Measurements from ENCODE around the gene FAM3C.
"Not testable (repeated sequence)": the region's sequence is repeated elsewhere in the genome, so short reads cannot be mapped to it uniquely, and the experiment has no call there.

The FAM3C gene

GRCh38 chr7:121329191-121330052, 66.7 kb downstream of the FAM3C start:
- FAIRE-seq, result no peak

GRCh38 chr7:121328508-121329190, 67.5 kb downstream of the FAM3C start, which contains the start of gene WNT16:
Gene WNT16 (plus strand): TSS chr7:121329000. CDS start chr7:121329293, 293 bp downstream.
- FAIRE-seq, result no peak

GRCh38 chr7:121327671-121328070, 68.4 kb downstream of the FAM3C start:
- FAIRE-seq, result no peak

DNA sequence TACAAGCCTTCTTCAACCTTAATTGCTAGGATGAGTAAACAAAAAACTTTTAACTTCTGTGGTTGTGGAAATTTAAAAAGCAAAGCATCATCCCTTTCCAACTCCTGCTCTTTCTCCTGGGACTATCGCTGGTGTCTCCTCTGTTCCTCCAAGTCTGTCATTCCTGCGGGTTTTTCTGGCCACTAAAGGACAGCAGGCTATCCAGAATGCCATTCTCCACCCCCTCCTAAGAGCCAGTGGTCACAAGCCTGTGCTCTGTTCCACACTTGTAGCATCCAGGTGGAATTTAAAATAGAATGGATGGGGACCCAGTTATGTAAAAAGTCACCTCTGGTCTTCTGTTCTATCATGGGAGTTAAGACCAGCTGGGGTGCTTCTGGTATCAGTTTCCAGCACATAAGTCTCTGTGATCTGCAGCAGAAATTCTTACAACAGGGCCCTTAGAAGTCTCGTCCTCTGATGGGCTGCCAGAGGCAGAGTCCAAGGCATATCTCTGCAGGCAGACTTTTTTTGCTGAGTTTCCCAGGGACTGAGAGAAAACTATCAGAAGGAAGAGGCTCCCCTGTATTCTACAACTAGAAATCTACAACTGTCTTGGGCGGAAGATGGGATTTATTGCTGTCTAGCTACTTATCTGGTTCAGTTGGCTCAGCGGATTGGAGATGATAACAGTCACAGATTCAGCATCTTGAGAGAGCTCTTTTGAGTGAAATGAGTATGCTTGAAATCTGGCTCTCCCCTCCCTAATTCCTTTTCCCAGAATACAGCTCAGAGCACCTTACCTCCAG, 72.4 kb downstream of the FAM3C start:
- no peak for FAIRE-seq

DNA sequence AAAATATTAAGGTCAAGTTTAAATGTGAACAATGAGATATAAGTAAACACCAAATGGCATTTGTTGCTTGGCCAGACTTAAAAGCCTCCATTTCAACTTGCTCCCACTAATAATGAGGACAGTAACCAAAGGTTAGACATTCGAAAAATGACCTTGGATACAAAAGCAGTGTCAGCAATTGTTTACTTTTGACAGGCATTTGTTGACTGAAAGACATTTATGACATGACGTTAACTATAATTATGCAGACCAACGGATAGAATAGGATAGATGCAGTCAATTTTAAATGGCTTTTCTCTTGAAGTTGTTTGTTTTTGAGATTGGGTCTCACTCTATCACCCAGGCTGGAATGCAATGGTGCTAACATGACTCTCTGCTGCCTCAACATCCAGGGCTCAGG, 73.6 kb downstream of the FAM3C start:
- FAIRE-seq, result no peak

- FAIRE-seq, result not testable (repeated sequence)
Measured at GRCh38 chr7:121315170-121315569, 80.9 kb downstream of the FAM3C start.

- FAIRE-seq, result no peak
Measured at GRCh38 chr7:121313793-121314676, 82.1 kb downstream of the FAM3C start.

DNA sequence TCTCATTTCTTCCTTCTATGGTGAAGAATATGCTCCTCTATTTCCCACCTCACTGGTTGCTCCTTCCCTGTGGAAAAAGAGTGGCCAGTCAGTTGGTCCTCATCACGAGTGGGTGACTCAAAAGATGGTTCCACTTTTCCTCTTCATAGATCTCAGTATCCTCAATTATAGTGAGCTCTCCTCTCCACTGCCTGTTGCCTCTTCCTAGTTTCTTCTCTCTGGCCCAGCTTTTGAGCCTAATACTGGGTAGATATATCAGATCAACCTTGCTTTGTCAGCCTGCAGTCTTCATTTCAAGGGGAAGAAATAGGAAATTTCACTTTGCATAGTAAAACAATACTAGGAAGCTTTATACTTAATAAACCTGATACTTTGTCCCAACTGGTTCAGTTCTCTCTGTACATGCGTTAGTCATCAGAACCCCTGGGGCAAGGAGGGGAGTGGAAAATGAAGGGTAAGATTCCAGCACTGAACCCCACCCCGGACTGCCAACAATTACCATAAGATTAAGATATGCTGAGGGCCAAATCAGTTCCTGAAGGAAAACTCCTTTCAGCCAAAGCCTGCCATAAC, 82.8 kb downstream of the FAM3C start:
- no peak for FAIRE-seq

GRCh38 chr7:121307021-121307574, 89.0 kb downstream of the FAM3C start:
- FAIRE-seq, result no peak

DNA sequence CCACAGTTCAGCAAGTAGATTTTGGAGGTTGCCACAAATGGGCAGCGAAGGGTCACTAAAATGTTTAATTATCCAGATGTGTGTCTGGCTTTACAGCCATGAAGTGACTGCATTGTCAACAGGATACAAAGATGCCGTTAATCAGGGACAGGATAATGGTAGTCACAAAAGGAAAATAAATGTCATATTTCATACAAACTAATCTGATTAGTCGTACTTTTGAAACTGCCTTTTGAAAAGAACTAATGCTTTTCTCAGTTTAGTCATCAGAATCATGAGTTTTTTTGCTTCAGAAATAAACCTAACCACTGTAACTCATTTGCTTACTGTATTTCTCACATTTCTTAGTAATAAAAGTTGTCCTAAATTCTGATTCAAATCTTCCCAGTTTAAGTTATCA, 89.5 kb downstream of the FAM3C start:
- no peak for FAIRE-seq

GRCh38 chr7:121305109-121305508, 91.0 kb downstream of the FAM3C start:
- FAIRE-seq, result no peak

- no peak for FAIRE-seq
Measured at GRCh38 chr7:121304102-121304658, 91.9 kb downstream of the FAM3C start.

DNA sequence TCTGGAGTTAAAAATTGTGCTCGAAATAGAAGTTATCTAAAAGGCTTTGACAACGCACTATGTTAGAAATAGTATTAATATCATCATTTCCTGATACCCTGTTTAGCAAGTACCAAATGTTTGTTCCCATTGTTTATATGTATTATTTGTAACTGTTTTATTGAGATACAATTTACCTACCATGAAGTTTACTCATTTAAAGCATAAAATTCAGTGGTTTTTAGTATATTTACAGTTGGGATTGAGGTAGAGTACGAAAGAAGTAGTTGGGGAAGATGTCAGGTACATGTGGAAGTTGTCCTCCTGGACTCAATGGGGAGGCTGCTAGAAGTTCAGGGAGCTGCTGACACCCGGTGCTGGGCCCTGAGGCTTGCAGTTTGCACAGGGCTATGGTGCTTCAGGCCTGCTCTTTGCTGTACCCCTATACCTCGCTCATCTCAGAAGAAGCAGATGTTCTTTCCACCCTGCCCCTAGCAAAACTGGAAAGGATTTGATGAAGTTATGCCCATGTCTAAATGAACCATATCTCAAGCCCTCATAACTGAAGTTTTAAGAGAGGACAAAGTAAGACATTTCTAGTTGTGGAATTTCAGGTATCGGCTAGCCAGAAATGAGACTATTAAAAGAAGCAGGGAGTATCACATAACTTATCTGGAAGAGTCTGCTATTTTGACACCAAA, 92.5 kb downstream of the FAM3C start:
- FAIRE-seq, result peak; percentile 10

DNA sequence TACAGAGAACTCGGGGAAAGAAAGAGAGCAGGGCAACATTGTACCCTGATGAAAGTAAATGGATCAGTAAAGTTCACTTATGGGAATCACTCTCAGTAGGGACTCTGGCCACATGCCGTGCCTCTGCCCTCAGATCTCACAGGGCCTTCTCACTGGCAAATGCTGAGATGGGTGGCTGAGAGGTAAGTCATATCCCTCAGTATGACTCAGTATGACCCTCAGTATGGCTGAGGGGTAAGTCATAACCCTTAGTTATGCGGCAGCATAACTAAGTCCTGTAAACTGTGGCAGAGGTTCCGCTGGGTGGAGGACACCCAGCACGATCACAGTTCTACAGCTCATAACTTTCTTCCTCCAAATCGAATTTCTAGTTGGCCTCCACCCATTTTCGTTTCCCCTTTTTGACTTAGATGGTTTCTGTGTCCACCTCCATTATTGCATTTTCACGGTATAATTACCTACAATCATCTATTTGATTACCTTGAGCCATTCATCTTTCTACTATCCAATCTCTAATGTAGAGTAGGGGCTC, 93.8 kb downstream of the FAM3C start:
- no peak for FAIRE-seq

DNA sequence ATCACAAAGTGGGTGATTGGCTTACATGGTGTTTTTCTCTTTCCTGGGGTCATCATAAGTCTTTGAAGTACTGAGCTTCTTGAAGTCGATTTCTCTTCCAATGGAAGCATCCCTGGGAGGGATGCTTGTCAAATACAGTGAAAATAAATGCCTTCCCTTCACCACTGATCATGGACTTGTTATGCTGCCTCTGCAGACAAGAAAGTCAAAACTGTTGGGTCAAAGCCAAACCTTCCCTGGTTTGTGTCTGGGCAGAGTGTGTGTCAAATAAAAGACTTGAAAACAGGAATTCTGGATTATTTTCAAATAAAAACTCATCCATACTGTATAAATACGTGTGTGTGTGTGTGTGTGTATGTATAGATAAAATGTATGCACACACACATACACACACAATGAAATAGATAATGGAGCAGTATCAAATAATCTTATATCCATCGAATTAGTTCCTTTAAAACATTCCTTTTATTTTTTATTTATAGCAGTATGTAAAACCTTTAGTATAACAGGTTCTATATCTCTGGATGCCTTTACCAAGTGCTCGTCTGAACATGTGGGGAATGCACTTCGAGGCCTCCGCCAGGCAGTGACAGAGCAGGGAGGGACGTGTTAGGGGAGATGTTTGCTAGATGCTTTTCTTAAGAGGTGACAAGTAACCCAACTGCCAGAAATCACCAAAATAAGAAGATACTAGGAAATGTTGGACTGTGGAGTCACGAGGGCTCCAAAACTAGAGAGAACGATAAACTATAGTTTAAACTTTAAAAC, 94.5 kb downstream of the FAM3C start:
- no peak for FAIRE-seq

GRCh38 chr7:121300685-121301420, 95.3 kb downstream of the FAM3C start:
- FAIRE-seq, result no peak
